Brain pericyte (primary cell): ENCODE results near the gene ADAM17.
"Not testable (repeated sequence)": the region's sequence is repeated elsewhere in the genome, so short reads cannot be mapped to it uniquely, and the experiment has no call there.

Experiments used
- DNase-seq: peaks from one replicate; pipeline ENCODE4 v3.0.0-alpha.2; 2012; ENCODE audit warnings: low read depth, low spot score

The ADAM17 gene

GRCh38 chr2:9524291-9524690, 31.3 kb downstream of the ADAM17 start:
- DNase-seq = no peak

DNA sequence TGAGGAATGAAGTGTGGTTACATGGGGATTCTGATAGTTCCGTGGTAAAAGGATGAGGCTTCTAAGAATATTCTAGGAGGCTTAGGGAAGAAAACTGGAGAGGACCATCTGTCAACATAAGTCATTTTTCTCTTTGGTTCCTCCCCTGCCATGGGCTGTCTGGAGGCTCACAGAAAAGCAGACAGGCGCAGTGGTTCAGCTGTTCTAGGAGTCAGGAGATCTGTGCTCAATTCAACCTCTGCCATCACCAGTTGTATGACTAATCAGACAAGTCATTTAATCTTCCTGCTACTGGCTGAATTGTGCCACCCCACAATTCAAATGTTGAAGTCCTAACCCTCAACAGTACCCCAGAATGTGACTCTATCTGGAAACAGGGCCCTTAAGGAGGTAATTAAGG, 36.4 kb downstream of the ADAM17 start:
- no peak for DNase-seq

- no peak for DNase-seq
Observed at GRCh38 chr2:9518780-9519179, 36.9 kb downstream of the ADAM17 start.

DNA sequence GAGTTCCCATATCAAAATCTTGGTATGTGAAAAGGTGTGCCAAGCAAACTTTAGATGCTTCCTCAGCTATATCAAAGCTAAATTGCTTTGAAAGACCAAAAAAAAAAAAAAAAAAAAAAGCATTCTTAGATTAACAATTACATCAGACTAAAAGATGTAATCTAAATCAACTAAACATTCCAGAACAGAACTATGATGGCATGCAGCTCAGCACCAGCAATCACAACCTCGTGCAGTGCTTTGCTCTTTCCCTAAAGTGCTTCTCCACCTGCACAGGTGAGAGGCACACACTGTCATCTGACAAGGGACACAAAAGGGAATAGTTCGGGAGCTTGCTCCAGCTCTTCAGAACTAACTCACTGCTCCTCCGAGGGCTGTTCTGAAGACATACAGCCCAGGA, 37.5 kb downstream of the ADAM17 start:
- DNase-seq = no peak

GRCh38 chr2:9517118-9517782, 38.4 kb downstream of the ADAM17 start:
- no peak for DNase-seq

- DNase-seq = not testable (repeated sequence)
Observed at GRCh38 chr2:9513946-9514345, 41.7 kb downstream of the ADAM17 start.

- DNase-seq = no peak
Observed at GRCh38 chr2:9508931-9509330, 46.7 kb downstream of the ADAM17 start.

DNA sequence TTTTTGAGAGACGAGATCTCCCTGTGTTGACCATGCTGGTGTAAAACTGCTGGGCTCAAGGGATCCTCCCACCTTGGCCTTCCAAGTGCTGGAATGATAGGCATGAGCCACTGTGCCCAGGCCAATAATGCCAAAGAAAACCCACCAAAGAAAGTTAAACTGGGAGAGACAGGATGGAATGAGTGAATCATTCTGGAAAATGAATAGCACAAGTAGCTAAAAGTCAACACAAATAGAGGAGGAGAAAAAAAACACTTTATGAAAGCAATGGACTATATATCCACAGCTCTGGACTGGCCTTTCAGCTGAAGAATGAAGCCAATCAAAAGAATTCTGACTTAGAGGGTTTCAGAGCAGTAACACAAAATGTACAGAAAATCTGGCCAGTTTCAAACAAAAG, 57.4 kb downstream of the ADAM17 start:
- DNase-seq = no peak

GRCh38 chr2:9497017-9497416, 58.6 kb downstream of the ADAM17 start:
- DNase-seq = no peak

DNA sequence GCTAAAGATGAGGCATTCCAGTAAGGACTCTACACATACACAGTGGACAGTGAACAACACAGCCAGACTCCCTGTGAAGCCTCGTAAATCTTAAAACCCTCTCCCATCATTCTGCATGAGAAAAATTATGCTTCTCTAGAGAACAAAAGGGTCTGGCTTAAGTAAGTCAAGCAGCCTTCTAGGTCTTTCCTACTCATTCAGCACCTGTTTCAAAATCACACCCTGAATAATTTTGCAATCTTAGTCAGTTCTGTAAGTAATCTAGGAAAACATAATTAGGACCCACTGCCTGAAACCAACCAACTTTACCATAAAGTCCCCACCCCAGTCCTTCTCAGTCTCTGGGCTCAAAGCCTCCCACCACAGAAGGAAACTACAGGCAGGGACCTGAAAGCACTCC, 61.5 kb downstream of the ADAM17 start:
- DNase-seq = no peak

DNA sequence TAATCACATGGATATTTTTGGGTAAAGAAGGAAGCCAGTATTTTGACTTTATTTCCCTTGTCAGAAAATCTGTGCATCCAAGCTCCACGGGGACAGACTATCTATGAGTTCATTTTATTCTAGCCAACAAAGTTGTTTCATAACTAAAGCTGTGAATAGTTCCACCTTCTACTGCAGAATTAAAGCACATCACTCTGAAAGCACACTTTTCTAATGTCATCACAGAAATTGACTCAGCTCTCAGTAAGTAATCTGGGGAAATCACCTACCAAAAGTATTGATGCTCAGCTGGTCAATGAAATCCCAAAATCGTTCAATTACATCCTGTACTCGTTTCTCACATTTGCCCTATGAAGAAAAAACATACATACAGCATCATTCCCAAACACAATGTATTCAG, 62.2 kb downstream of the ADAM17 start:
- DNase-seq = no peak

GRCh38 chr2:9492927-9493326, 62.7 kb downstream of the ADAM17 start:
- no peak for DNase-seq

DNA sequence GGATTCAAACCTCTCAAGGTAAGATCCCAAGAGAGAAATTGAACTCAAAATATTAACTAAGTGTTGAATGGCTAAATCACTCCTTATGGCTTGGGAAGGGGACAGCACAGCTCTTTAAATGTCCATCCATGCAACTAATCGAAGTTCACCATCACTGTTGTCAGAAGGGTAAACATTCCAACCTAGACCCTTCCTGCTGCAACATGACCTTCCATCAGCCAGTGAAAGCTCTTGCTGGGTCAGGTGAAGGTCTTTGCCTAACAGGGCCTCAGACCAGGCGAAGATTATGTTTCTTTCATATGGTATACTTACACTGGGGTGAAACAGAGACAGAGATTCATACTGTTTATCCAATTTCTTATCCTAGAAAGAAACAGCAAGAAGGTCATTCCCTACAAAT, 64.8 kb downstream of the ADAM17 start:
- DNase-seq = no peak

DNA sequence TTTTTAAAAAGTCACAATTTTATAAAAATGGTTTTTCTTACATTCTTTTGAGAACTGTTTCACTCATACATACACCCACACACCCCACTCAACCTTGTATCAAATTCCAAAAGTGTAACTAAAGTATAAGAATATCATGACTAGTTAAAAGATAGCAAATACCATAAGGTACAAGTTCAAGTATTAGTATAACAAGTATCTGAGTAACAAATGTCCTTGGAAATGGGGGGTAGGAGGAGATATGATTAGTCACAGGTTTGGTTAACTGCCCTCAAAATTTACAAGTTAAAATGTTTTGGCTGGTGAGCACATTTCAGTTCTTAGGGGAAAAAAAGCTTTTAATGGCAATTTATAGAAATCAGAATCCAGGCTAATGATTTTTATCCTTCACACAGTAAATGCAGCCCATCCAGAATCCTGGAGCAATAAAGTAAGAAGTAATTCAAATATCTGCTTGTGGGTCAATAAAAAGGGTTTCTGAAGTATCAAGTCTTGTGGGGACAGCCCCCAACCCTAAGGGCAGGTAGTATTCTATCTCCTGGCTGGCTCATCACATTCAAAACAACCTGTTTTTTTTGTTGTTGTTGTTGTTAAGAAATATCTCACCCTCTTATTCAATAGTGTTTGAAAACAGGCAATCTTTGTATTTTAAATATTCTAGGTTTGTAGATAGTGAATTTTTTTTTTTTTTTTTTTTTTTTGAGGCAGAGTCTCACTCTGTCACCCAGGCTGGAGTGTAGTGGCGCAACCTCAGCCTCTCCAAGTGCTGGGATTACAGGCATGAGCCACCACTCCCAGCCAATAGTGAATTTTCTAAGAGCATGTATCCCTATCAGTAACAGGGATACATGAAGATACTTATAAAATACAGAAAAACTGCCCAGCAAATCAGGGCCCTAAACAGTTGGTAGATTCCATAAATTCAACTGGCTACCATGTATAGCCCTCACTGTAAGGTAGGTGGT, 66.8 kb downstream of the ADAM17 start:
- no peak for DNase-seq

DNA sequence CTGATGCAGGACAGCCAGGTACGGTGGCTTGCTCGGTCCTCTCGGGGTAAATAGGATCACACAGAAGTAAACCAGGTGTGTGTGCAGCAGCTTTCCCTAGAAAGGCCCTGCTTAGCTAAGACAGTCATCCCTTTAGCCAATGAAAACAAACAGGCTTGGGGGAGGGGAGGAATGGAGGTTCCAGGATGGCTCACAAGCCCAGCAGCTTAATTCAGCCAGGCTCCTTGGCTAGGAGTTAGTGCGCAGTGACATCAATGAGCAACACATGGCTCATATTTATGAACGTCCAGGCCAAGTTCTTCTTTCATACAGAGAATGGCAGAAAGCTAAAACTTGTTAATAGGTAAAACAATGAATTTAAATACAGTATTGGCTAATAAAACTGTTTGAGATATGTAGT, 71.1 kb downstream of the ADAM17 start:
- DNase-seq = no peak

- DNase-seq = no peak
Observed at GRCh38 chr2:9483107-9483506, 72.5 kb downstream of the ADAM17 start.

DNA sequence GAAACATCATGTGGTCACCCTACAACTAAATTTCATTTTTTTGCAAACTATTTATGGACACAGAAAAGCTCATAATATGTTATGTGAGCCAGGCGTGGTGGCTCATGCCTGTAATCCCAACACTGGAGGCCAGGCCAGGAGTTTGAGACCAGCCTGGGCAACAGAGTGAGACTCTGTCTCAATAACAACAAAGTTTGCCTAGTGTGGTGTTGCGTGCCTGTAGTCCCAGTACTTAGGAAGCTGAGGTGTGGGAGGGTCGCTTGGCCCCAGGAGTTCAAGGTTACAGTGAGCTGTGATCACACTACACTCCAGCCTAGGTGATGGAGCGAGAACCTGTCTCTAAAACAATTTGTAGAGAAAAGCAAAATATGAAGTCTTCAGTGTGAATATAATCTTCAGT, 75.5 kb downstream of the ADAM17 start:
- no peak for DNase-seq

GRCh38 chr2:9478526-9478925, 77.1 kb downstream of the ADAM17 start:
- DNase-seq = no peak

- DNase-seq = no peak
Observed at GRCh38 chr2:9477914-9478313, 77.7 kb downstream of the ADAM17 start.

DNA sequence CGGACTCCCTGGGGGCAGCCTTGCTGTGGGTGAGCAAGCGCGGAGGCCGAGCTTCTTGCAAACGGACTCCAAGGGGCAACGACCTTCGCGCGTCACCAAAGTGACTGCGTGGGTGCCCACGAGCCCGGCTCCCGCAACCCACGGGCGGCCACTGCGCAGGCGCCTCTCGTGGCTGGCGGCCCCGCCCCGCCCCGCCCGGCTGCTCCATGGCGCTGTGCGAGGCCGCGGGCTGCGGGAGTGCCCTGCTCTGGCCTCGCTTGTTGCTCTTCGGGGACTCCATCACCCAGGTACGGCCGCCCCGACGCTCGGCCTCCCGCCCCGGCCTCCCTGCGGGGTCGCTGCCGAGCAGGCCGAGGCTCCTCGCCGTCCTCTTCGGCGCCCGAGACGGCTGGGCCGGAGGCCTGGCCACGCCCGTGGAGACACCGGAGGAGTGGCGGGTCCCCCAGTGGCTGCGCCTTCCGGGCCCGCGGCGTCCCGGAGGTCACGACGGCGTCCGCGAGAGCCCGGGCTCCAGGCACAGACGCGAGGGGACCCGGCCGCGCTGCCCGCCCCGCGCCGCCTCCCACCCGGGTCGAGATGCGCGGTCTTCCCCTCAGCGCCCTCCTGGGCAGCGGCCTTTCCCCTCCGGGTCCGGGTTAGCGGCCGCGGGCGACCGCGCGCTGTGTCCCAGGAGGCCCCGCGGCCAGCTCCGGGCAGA, 81.1 kb downstream of the ADAM17 start, which contains the start of gene IAH1:
IAH1 (plus strand) TSS at position 191 of the 697 bp plus-strand sequence; CDS start at position 207, 16 bp downstream.
- no peak for DNase-seq

GRCh38 chr2:9473985-9474360, 81.7 kb downstream of the ADAM17 start:
- no peak for DNase-seq

- DNase-seq = no peak
Observed at GRCh38 chr2:9473308-9473984, 82.2 kb downstream of the ADAM17 start.
